MCF 10A (cell line): ENCODE data around the gene SLC30A9. TPM values are rescaled to one million over a fixed set of nuclear protein-coding genes. Genes with fewer than 3 reads are reported as not detected.

Experiments used
- BruUV-seq: library from RNA; stranded (reverse); fragments of 400-500 nt; replicated peaks from 2 replicates; lab custom pipeline; 2021; lab: Mats Ljungman, UMichigan
- CTCF ChIA-PET: fragments of 300-600 bp; sonication (Branson Sonifier 250); formaldehyde crosslinking; extraction: SDS; loops from one replicate; lab custom pipeline; 2021; ENCODE audit warnings: antibody characterized with exemption, inconsistent platforms; lab: Yijun Ruan, JAX
- POLR2A ChIA-PET: fragments of 300-600, 350-650 bp; sonication (Branson Sonifier 250); formaldehyde crosslinking; extraction: SDS; loops from one replicate; lab custom pipeline; 2020; ENCODE audit warnings: antibody characterized with exemption, inconsistent platforms; lab: Yijun Ruan, JAX
- DNase-seq: peaks from one replicate; pipeline ENCODE4 v3.0.0-alpha.2; 2018; ENCODE audit not compliant: unreplicated experiment
- H3K27ac Mint-ChIP-seq: one replicate; pipeline ENCODE4 v1.8.0; 2022; ENCODE audit warnings: mild to moderate bottlenecking, low read depth, mixed read lengths; ENCODE audit not compliant: unreplicated experiment
- H3K27me3 Mint-ChIP-seq: one replicate; pipeline ENCODE4 v1.8.0; 2022; ENCODE audit warnings: mixed read lengths; ENCODE audit not compliant: insufficient read depth, unreplicated experiment
- H3K36me3 Mint-ChIP-seq: one replicate; pipeline ENCODE4 v1.8.0; 2022; ENCODE audit warnings: mild to moderate bottlenecking, moderate library complexity, mixed read lengths; ENCODE audit not compliant: insufficient read depth, unreplicated experiment
- H3K4me1 Mint-ChIP-seq: one replicate; pipeline ENCODE4 v1.8.0; 2022; ENCODE audit warnings: mixed read lengths; ENCODE audit not compliant: insufficient read depth, unreplicated experiment
- H3K4me3 Mint-ChIP-seq: one replicate; pipeline ENCODE4 v1.8.0; 2022; ENCODE audit warnings: mild to moderate bottlenecking, moderate library complexity, mixed read lengths; ENCODE audit not compliant: unreplicated experiment
- H3K9me3 Mint-ChIP-seq: one replicate; pipeline ENCODE4 v1.8.0; 2022; ENCODE audit warnings: mixed read lengths; ENCODE audit not compliant: unreplicated experiment
- CTCF ChIP-seq: fragments of 200-600 bp; IDR thresholded peaks from one replicate; pipeline ENCODE4 v1.8.0; 2022; ENCODE audit warnings: antibody characterized with exemption, mild to moderate bottlenecking; ENCODE audit not compliant: unreplicated experiment
- intact Hi-C: fragments of 100-400 bp; cut with micrococcal nuclease; formaldehyde crosslinking; loops from 2 replicates; pipeline ENCODE4 v1.14.1; 2022
- total RNA-seq: library from RNA; stranded (reverse); gene quantifications from 2 replicates; pipeline ENCODE4 v1.2.3, GENCODE V29; 2022

The SLC30A9 gene
- total RNA-seq, 1 experiment from 2014 or later = 58.5 TPM

- intact Hi-C loops = no loop called here
- H3K27me3 Mint-ChIP-seq = no peaks in the 10 kb centered on the region
- peaks cover 9% of the 10 kb centered on the region for H3K4me1 Mint-ChIP-seq
- no peak overlapping the region for H3K4me3 Mint-ChIP-seq
- no peak for DNase-seq
- no TSS peak for BruUV-seq
- CTCF ChIA-PET = interaction anchor here (0.6 kb wide), 1 partner anchor 57 kb away, joined by 3 read pairs; no protein-coding TSS in a partner anchor
- POLR2A ChIA-PET = interaction anchor here (1.5 to 1.6 kb wide), 3 partner anchors 9 to 57 kb away, joined by 3 to 13 read pairs (median 5); partner anchors contain the start of gene TMEM33
- H3K27ac Mint-ChIP-seq = no peak overlapping the region
- H3K9me3 Mint-ChIP-seq = no peaks in the 10 kb centered on the region
- peaks cover 93% of the 10 kb centered on the region for H3K36me3 Mint-ChIP-seq
- TF ChIP-seq CTCF = no peak
These were observed 46.2 kb upstream of the SLC30A9 start for GRCh38 chr4:41944089-41944488.

DNA sequence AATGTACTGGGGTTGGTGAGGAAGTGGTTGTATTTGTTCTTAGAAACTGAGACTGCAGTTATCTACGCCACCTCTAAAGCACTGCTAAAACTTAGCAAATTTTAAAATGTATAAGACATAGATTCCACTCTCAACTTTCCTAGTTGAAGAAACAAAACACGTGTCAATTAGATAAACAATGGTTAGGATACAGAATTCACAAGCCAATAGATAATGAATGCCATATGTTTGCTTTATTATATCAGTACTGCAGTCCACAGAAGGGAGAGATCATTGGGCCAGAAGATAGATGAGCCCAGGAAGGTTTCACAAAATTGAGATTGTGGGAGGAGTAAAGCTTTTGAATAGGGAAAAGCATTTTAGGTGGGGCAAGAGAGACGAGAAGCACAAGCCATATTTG, 40.8 kb upstream of the SLC30A9 start:
- no peak for TF ChIP-seq CTCF
- POLR2A ChIA-PET = interaction anchor here (1.4 to 6.0 kb wide), 2 partner anchors 12 to 41 kb away, joined by 5 to 69 read pairs; partner anchors contain the start of genes SLC30A9 and TMEM33
- no peak for DNase-seq
- peaks cover 13% of the 10 kb centered on the region for H3K4me1 Mint-ChIP-seq
- BruUV-seq = no TSS peak
- H3K36me3 Mint-ChIP-seq = peaks cover 89% of the 10 kb centered on the region
- H3K9me3 Mint-ChIP-seq = no peaks in the 10 kb centered on the region
- CTCF ChIA-PET = no interaction called here
- H3K27me3 Mint-ChIP-seq = no peaks in the 10 kb centered on the region
- H3K27ac Mint-ChIP-seq = peak overlapping the region; percentile 5
- H3K4me3 Mint-ChIP-seq = no peak overlapping the region
- intact Hi-C loops = no loop called here

- intact Hi-C loops = no loop called here
- Mint-ChIP-seq H3K27me3 (no peaks in the 10 kb centered on the region), H3K4me3 (no peak overlapping the region), H3K4me1 (peaks cover under 1% of the 10 kb centered on the region), H3K9me3 (no peaks in the 10 kb centered on the region), H3K27ac (no peak overlapping the region), H3K36me3 (peaks cover 60% of the 10 kb centered on the region)
- BruUV-seq = no TSS peak
- ChIA-PET POLR2A (interaction anchor here (0.6 to 1.9 kb wide), 5 partner anchors 10 to 550 kb away, joined by 3 to 7 read pairs (median 4); partner anchors contain the start of gene TMEM33), CTCF (interaction anchor here (0.6 to 0.7 kb wide), 4 partner anchors 56 to 667 kb away, joined by 3 to 4 read pairs (median 3); no protein-coding TSS in a partner anchor)
- peak; percentile 38 for DNase-seq
- peak; percentile 24 for TF ChIP-seq CTCF
These were observed 32.7 kb upstream of the SLC30A9 start for GRCh38 chr4:41957634-41958033.

DNA sequence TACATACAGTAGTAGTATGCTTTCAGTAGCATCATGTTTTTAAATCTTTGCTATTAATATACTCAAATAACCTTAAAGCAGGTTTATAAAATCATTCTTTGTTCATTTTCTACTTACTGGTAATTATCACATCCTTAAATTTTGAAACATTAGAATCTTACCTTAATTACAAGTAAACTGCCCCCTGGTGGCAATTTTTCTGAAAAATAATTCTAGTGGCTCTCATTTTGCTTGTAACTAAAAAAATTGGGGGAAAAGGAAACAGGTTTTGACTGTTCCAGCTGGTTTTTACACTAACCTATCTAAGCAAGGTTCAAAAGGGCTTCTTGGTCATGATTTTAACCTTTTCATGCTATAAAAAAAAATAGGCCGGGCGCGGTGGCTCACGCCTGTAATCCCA, 27.2 kb upstream of the SLC30A9 start:
- Mint-ChIP-seq H3K36me3 (peaks cover 24% of the 10 kb centered on the region), H3K4me3 (no peak overlapping the region), H3K27ac (no peak overlapping the region), H3K27me3 (no peaks in the 10 kb centered on the region), H3K4me1 (no peaks in the 10 kb centered on the region), H3K9me3 (no peaks in the 10 kb centered on the region)
- intact Hi-C loops = loop anchor here (5.0 kb wide), 1 partner anchor 271 kb away; no protein-coding TSS in a partner anchor
- no TSS peak for BruUV-seq
- CTCF ChIA-PET = interaction anchor here (0.6 to 1.1 kb wide), 8 partner anchors 9 to 371 kb away, joined by 3 to 5 read pairs (median 3); no protein-coding TSS in a partner anchor
- peak; percentile 32 for DNase-seq
- no peak for TF ChIP-seq CTCF
- POLR2A ChIA-PET = interaction anchor here (1.2 kb wide), 1 partner anchor 29 kb away, joined by 4 read pairs; no protein-coding TSS in a partner anchor
